NCI-H524 (cell line): ENCODE data around the gene ST3GAL3.

ENCODE experiments used
- DNase-seq, 2 experiments: peaks; one replicate each; lab custom pipeline; 2025; lab: John Stamatoyannopoulos, UW

Gene ST3GAL3

DNA sequence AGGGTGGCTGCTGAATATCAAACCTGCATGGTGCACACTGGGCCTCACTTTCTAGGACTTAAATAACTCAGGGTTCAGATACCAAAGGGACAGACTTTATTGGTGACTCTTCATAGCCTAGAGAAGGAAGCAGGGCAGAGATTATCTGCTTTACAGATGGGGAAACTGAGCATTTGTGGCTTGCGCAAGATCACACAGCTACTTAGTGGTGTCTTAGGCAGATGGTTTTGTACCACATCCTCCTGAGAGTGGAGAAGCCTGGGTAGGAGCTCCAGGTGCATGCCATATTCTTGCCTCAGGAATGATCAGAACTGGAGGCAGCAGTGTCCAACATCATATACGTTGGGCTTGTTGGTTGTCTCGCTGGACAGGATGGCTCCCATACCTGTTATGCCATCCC lies 255.7 kb downstream of the ST3GAL3 start:
- no peak for DNase-seq

DNA sequence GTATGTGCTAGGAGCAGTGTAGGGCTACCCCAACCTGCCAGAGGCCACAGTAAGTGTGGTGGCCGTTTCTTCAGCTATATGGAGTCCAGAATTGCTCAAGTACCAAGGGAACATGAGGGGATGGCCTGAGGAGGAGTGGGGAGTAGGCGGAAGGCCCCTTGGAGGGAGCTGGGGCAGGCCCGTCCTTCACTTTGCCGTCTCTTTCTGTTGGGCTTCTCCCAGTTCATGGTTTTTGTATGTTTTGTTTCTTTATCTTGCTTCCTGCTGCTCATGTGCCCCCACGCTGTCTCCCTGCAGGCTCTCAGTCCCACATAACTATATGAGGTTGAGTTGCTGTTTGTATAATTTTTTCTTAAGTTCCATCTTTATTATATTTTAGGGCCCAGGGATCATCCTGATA lies 256.6 kb downstream of the ST3GAL3 start:
- no peak for DNase-seq

DNA sequence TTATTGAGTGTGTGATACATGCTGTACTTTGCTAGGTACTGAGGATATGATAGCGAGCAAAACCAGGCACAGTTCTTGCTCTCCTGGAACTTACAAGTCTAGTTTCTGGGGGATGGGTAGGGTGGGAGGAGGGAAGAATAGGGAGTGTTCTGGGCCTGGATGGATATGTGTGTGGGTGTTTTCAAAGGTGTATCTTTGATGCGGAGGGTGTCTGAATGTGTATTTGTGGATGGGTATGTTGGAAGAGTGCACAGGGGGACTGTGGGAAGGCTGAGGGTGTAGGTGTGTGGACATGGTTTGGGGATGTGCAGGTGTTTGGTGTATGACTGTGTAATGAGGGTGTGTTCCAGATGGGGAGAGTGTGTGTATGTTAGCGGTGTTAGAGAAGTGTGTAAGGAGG lies 258.0 kb downstream of the ST3GAL3 start:
- DNase-seq: no peak

DNA sequence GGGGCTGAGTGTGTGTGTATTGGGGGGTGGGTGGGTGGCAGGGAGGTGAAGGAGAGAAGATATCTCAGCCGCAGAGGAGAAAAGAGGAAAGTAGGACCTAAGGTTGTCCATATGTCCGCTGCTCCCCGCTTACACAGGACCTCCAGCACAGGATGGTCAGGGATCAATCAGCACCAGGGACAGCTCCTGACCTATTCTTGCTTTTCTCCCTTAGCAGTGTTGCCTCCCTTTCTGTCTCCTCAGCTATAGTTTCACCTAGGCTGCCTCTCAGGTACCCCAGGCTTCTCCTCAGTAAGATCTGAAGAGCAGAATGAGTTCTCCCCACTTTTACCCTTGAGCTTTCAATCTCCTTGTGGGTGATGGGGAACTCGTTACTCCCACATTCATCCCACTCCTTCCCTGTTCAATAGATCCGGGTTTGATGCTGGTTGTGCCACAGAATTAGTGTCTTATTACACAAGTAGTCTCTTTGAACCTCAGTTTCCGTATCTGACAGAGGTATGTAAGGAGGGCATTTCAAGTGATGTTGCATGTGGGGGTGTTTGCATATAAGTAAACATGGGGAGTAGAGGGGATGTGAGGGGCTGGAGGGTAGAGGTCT lies 261.1 kb downstream of the ST3GAL3 start:
- no peak for DNase-seq

DNA sequence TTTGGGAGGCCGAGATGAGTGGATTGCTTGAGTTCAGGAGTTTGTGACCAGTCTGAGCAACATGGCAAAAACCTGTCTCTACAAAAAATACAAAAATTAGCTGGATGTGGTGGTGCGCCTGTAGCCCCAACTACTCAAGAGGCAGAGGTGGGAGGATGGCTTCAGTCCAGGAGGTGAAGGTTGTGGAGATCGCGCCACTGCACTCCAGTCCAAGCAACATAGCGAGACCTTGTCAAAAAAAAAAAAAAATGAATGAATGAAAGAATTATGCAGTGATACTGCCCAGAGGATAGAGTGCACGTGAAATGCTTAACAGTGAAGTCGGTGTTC lies 262.0 kb downstream of the ST3GAL3 start:
- no peak for DNase-seq

DNA sequence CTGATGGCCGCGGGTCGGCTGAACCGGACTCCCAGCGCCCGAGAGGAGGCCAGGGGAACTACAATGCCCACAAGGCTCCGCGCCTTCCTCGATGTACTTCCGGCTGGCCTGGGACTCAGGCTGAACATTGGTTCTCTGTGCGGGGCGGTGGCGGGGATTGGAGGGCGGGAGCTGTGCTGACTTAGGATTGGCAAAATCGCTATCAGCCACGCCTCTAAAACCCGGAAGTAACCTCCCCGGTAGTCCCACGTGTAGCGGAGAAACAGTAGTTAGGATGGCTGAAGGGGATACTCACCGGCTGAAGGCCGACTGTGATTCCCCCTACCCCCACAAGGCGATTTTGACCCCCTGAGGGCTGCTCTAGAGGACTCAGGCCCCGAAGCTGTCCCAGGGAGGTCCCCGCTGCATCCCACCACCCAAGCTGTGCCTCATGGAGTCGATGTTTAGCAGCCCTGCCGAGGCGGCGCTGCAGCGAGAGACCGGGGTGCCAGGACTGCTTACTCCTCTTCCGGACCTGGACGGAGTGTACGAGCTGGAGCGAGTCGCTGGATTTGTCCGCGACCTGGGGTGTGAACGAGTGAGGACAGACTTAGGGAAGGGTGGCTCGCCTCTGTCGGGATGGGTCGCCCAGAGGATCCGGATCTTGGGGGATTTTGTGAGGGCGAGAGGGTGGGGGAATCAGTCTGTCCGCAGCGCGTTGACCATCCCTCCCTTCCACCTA lies 262.6 kb downstream of the ST3GAL3 start, which contains the start of gene DPH2:
DPH2 (plus strand) TSS at position 265 of the 721 bp plus-strand sequence; CDS start at position 431, 166 bp downstream.
- DNase-seq: peak; percentile 92 to 96

DNA sequence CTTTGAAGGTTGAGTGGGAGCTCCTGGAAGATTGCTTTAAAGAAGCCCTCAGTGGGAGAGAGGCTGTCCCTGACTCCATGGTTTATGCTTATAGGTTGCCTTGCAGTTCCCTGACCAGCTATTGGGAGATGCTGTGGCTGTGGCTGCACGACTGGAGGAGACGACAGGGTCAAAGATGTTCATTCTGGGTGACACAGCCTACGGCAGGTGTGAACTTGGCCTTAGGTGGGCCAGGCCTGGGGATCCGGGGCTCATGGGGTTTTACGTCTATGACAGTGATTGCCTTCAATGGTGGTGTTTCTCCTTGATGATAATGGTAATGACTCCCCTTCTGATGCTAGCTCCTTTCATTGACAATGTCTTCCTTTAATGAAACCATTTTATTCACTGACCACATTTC lies 263.2 kb downstream of the ST3GAL3 start:
- DNase-seq: no peak

DNA sequence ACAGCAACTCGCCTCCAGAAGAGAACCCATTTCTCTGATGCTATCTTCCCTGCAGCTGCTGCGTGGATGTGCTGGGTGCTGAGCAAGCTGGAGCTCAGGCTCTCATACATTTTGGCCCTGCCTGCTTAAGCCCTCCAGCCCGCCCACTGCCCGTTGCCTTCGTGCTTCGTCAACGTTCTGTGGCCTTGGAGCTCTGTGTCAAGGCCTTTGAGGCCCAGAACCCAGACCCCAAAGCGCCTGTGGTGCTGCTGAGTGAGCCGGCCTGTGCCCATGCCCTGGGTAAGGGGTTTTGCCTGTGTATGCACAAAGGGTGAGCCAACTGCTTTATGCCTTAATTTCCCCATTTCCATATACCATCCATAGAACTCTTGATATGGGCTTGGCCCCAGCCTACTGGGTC lies 263.6 kb downstream of the ST3GAL3 start:
- no peak for DNase-seq

DNA sequence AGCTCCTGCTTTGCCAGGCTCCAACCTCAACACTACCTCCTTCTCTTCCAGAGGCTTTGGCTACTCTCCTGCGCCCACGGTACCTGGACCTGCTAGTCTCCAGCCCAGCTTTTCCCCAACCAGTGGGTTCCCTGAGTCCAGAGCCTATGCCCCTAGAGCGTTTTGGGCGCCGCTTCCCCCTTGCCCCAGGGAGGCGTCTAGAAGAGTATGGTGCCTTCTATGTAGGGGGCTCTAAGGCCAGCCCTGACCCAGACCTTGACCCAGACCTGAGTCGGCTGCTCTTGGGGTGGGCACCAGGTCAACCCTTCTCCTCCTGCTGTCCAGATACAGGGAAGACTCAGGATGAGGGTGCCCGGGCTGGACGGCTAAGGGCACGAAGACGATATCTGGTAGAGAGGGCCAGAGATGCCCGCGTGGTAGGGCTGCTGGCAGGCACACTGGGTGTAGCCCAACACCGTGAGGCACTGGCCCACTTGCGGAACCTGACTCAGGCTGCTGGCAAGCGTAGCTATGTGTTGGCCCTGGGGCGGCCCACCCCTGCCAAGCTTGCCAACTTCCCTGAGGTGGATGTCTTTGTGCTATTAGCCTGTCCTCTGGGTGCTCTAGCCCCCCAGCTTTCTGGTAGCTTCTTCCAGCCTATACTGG lies 264.1 kb downstream of the ST3GAL3 start:
- no peak for DNase-seq

DNA sequence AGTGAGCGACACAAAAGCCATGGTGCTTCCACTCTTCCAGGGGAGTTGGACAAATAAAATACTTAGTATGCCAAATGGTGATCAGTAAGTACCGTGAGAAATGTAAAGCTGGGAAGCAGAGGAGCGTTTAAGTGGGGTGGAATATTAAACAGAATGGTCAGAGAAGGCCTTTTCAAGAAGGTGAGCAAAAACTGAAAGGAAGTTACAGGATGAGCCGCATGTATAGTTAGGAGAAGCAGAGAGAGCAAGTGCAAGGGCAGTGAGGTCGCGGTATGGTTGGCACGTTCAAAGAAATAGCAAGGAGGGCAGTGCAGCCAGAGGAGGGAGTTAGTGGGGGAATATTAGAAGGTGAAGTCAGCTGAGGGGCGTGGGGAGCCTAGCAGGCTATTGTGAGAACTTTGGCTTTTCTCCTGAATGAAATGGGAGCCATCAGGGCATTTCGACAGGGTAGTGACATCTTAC lies 266.7 kb downstream of the ST3GAL3 start:
- no peak for DNase-seq

DNA sequence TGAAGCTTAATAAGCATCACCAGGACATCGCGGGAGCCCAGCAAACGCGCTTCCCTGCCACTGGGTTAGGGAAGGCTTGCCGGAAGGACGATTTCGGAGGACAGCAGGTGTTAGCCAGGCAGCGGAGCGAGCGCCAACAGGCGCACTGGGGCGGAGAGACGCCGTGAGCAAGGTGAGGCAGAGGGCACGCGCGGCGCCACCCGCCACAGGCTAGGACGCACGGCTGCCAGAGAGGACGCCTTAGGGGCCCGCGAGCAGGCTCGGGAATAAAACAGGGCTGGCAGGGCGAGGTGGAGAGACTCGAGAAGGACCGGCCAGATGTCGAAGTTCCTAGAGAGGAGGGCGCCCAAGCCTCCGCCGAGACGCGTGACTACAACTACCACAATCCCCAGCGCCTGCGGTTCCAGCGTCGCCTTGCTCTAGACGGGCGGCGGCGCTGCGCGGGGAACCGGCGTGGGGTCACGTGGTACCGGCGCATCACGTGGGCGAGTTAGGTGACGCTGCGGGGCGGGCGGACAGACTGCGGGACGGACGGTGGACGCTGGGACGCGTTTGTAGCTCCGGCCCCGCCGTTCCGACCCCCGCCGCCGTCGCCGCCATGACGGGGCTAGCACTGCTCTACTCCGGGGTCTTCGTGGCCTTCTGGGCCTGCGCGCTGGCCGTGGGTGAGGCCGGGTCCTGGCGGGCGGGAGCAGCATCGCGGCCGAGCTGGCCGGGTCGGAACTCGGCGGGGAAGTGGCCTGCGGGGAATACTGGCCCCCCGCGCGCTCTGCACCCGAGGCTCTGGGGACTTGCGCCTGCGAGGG lies 267.3 kb downstream of the ST3GAL3 start, which contains the start of gene ATP6V0B:
ATP6V0B (plus strand) TSS at position 518 of the 806 bp plus-strand sequence; CDS start at position 599, 81 bp downstream.
- DNase-seq: peak; percentile 85 to 94

DNA sequence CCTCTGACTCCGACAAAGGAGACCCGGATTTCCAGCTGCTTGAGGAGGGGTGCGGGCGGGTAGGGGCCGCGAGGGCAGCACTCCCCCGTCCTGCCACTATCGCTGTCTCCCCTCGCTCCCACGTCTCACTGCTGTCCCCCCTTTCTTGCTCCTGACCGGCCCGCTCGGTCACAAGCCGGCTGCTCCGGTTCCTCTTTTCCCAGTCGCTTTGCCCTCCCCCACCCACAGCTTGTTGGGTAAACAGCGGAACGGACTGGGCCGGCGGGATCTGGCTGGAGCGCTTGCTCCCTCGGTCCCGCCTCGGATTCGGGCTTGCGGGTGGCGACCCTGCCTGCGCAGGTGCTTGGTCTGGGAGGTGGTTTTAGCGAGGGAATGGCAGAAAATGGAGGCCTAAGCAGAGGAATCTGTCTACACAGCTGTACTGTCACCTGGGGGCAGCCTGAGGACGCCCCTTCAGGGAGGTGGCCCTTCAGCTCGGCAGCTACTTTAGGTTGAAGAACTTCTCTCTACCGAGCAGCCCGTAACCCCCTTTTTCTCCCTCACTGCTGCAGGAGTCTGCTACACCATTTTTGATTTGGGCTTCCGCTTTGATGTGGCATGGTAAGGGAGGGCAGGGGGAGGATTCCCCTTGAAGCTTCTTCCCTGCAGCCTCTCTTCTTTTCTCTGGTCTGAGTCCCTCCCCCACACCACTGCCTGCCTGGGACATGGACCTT lies 268.1 kb downstream of the ST3GAL3 start:
- DNase-seq: no peak

DNA sequence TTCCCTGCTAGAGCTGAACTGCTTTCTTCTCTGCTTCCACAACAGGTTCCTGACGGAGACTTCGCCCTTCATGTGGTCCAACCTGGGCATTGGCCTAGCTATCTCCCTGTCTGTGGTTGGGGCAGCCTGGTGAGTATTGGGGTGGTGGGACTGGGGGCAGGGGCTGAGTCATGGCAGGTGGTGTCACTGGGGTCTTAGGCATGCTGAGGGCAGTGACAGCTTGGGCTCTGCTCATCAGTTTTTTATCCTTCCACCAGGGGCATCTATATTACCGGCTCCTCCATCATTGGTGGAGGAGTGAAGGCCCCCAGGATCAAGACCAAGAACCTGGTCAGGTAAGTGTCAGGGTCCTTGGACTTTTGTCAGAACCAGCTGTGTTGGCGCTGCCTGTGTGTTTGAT lies 268.7 kb downstream of the ST3GAL3 start:
- DNase-seq: no peak

DNA sequence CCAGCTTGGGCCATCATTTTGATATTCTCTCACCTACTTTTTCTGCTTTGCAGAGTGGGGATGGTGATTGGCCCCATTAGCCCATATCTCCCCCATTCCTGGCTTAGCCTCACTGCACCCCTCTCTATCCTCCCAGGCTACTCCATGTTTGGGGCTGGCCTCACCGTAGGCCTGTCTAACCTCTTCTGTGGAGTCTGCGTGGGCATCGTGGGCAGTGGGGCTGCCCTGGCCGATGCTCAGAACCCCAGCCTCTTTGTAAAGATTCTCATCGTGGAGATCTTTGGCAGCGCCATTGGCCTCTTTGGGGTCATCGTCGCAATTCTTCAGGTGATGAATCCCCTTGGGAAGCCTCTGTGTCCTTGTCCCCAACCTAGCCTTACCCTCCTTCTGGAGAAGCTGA lies 269.6 kb downstream of the ST3GAL3 start:
- DNase-seq: no peak

DNA sequence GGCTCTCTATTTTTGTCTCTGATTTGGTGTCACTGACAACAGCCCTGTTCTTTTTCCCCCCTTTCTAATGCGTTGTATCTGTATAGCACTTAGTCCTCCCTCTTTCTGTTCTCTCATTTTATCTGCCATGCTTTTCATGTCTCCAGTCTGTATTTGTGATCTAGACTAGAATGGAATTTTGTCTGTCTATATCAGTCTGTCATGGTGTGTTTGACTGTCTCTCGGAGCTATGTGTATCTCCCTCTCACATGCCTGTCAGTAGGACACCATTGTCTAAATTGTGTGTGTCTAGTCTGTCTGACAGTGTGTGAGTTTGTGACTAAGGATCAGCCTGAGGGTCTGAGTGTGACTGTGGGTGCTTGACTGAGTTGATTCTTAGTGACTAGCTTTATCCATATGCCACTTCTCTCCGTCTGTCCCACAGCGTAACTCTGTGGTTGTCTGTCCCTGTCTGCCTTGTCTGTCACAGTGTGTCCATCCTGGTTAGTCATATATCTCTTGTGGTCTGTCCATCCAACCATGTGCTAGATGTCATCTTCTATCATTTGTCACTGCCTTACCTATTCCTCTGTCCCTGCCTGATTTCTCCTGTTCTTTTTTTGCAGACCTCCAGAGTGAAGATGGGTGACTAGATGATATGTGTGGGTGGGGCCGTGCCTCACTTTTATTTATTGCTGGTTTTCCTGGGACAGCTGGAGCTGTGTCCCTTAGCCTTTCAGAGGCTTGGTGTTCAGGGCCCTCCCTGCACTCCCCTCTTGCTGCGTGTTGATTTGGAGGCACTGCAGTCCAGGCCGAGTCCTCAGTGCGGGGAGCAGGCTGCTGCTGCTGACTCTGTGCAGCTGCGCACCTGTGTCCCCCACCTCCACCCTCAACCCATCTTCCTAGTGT lies 270.3 kb downstream of the ST3GAL3 start:
- no peak for DNase-seq

DNA sequence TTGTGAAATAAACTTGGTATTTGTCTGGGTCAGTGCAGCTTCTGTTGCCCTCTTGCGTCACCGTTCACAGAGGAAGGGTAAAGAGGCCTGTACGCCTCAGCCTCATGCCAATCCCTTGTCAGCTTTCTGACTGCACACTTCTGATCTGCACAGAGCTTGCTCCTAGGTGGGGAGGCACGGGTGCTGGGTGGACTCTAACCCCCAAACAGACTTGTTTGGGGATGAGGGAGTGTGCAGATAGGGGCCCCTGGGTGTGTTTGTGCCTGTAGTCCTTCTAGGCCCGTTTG lies 270.9 kb downstream of the ST3GAL3 start:
- DNase-seq: no peak

DNA sequence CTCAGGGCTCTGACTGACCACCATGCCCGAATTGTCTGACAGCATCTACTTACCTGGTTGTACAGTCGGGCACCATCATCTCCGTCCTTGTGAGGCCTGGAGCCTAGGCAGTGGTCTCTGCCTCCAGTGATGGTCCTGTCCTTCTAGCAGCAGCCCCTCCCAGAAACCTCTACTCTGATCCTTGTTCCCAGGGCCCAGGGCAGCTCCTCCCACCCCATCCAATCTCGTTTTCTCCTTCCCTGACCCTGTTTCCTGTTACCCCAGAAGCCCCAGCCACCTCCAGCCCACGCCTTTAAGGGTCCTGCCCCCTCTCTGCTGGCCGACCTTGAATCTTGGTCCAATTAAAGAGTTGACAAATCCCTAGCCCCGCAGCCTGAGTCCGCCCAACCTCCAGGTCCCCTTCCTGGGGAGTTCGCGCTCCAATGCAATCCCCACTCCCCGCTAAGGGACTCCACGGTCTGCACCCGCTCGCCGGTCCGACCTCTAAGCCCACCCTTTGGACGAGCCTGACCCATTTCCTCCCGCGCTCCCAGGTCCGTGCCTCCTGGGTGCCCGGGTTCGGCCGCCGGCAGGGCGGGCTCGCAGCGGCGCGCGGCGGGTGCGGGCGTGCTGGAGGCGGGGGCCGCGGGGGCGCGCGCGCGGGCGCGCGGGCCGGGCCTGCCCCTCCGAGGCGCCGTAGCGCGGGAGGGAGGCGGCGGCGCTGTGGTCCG lies 271.4 kb downstream of the ST3GAL3 start, which contains the start of gene B4GALT2:
B4GALT2 (plus strand) TSS at position 660 of the 710 bp plus-strand sequence. CDS start 1,951 bp downstream, outside the sequence.
- peak in 1 of 2 experiments; percentile 41 for DNase-seq

DNA sequence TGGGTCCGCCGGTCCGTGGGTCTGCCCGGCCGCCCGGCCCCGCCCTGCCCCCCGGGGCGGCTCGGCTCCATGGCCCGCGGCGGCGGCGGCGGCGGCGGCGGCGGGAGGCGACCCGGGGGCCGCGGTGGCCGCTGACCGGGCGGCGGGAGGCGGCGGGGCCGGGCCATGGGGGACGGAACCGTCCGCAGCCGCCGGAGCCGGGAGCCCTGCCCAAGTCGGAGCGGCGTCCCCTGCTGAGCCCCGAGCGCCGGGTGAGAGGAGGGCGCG lies 271.9 kb downstream of the ST3GAL3 start:
- DNase-seq: no peak

DNA sequence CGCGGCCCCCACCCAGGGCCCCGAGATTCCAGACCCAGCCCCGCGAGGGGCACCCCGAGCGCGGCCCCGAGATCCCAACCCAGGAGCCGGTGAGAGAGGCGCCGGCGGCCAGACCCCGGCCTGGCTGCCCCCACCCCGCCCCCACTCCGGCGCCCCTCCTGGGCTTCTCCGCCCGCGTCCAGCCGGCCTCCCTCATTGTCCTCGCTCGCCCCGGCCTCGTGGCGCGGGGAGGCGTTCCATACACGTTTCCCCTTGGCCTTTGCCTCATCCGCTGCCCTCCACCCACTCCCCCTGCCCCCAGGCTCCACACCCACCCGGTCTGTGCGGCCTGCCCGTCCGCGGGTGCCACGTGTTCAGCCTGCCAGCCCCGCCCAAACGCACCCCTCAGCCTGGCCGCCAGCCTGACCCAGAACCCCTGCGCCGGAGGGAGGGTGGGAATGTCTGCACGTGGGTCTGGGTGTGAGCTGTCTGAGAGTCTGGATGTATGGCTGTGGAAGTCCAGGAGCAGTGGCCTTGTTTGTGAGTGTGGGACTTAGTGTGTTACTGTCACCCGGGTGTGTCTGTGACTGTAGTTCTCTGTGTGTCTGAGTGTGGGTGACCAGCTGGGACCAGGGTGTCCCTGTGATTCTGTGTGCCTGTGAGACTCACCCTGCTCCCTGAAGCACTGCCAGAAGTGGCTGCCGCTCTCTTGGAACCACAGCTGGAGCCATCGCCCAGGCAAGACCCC lies 272.4 kb downstream of the ST3GAL3 start:
- DNase-seq: peak in 1 of 2 experiments; percentile 35
